NCI-H2227 (cell line): Measurements from ENCODE around the gene TAS2R16.

Experiments used
- DNase-seq: peaks from one replicate; lab custom pipeline; 2025; ENCODE audit not compliant: unreplicated experiment; lab: John Stamatoyannopoulos, UW

TAS2R16 gene, protein sequence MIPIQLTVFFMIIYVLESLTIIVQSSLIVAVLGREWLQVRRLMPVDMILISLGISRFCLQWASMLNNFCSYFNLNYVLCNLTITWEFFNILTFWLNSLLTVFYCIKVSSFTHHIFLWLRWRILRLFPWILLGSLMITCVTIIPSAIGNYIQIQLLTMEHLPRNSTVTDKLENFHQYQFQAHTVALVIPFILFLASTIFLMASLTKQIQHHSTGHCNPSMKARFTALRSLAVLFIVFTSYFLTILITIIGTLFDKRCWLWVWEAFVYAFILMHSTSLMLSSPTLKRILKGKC

DNA sequence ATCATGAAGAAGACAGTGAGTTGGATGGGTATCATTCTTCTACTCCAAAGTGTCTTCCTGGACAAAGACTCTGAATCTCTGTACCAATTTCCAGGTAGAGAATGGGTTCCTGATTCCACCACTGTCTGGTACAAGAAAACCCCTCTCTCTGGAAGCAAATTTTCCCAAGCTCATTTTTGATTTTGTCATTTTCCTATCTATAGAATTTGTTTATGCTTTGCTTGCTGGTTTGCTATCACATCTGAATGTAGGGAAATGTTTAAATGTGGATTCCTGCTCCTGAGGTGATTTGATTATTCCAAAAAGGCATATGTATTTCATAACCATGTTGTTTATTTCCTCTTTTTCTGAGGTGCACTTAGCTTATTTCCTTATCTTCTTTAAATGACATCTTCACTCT, at the start of gene TAS2R16:
Gene TAS2R16, minus strand, starts transcription at position 101 of the 400 bp plus-strand sequence. Its CDS starts 66 bp downstream, at position 35.
- DNase-seq = no peak

DNA sequence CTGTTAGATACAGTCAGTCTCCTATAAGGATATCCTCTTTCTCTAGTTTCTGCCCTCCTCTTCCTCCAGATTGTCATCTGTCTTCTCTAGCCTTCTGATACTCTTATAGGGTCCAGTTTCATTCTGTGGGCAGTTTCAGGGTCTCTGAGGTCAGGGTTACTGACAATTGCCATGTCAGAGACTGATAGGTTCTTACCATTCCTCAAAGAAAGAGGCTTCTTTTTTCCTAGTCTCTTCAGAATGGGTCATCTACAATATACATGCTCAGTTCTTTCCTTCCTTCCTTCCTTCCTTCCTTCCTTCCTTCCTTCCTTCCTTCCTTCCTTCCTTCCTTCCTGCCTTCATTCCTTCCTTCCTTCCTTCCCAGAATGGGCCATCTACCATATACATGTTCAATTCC, 48.1 kb upstream of the TAS2R16 start:
- no peak for DNase-seq

DNA sequence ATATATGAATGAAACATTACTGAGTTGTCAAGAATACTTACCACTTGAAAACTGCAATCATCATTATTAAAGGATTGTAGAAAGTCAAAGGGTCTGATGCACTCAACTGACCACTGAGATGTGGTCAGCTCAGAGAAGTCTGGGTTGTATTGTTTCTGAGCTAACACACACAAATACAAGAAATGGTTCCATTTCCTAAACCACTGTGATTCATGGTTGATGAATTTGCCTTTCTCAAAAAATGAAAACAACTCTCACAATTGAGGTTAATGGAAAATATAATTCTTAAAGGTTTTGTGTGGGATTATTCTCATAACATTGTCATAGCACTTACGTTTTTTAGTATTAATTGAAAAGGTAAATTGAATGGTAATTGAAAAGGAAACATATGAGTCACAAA, 45.6 kb upstream of the TAS2R16 start:
- DNase-seq = no peak

DNA sequence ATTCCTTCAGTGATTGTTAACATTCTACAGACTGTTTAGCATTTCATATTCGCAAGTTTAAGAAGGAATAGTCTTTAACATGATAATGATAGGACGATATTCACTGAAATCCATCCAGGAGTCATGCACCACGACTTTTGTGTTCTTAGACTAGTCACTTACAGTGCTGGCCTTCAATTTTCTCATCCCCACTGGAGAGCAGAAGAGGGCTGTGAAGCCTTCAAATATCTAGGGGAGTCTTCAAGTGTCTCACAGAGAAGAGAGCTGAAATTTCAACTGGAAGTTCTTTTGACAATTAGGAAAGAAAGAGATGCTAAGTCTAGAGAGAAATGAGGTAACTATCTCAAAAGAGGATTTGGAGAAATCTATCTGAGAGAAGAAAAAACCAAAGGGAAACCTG, 43.8 kb upstream of the TAS2R16 start:
- no peak for DNase-seq

DNA sequence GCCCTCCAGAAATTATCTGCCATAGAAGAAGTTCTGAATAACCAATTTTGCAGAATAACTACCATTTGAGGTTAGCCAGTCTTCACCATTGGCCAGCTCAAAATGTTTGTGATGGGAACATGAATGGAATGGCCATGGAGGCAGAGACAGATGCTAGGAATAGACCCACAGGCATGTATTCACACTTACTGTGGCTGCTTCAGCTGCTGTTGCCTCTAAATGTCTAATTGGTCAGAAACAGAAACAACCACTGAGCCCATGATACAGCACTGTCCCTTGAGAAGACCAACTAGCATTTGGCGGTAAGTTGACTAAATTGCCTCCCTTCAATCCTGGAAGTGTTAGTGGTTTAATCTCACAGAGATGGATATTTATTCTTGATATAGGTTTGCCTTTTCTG, 38.6 kb upstream of the TAS2R16 start:
- no peak for DNase-seq

DNA sequence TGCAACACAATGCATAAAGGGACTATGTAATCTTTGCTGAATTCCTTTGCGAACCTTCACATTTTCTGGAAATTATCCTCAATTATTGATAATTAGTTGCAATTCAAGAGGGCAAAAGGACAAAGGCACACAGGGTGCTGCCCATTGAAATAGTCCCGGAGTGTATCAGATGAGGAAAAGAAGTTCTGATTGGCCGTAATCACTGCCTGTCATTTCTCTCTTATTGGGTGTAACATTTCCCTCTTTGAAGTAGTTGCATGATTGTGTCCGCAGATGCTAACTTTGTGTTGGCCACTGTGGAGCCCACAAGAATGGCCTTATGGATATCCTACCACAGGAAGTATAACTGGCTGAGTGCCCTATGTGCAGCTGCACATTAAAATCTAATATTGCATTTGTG, 35.1 kb upstream of the TAS2R16 start:
- no peak for DNase-seq

DNA sequence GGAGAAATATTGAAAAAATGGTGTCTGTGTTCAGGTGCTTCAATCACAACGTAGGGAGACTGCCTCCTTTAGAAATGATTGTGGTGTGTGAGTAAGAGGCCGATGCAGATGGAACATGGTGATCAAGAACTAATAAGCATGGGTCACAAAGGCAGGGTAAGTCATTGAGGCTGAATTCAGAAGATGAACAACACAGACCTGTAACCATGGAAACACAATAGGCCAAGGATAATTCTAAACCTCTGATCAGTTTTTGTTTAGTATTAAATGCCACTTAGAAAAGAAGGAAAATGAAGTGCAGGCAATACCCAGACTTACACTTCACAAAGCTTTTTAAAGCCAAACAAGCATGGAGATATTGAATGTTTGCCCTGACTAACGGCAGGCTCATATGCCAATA, 32.8 kb upstream of the TAS2R16 start:
- no peak for DNase-seq

DNA sequence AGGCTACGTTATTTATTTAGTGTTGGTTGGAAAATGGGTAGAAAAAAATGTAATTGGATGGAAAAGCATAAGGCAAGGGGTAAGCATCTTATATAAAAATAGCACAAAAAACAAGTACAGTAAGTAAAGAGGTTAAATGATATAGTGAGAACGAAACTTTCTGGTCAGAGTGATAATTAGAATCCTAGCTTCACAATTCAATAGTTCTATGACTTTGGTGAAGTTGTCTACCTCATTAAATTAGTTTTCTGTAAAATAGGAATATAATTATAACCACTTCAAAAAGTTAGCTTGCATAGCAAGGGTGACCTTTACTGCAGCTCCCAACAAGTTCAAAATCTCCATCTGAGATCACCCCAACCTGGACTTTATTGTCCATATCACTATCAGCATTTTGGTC, 30.8 kb upstream of the TAS2R16 start:
- no peak for DNase-seq

DNA sequence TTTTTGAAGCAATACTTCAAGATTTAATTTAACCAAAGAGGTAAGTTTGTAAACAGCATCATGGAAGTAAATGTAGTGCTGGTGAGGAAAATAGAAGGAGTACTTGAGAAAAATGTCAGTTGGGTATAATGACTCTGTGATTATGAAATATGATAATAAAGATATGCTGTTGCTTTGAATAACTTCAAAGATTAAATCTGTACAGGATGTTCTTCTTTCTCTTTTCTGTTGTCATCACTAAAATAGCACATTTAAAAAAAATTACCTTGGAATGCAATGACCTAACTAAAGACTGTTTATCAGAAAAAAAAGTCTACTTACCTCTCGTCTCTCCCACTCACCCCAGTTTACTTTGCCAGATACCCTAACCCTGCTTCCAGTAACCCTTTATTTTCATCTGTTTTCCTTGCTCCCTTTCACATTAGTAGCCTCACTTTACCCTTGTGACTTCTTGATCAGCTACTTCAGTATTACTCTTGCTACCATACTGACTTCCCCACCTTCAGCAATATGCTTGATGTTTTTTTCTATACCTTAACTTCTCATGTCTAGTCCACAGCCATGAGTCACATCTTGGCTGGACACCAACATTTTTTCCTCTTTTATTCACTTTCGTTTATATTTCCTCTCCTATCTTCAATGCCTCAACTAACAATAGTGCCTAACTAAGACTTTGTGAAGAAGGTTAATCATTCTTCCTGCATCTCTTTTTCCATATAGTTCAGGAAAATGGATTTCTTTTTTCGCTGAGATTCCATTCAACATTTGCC, 29.7 kb upstream of the TAS2R16 start:
- DNase-seq = no peak

DNA sequence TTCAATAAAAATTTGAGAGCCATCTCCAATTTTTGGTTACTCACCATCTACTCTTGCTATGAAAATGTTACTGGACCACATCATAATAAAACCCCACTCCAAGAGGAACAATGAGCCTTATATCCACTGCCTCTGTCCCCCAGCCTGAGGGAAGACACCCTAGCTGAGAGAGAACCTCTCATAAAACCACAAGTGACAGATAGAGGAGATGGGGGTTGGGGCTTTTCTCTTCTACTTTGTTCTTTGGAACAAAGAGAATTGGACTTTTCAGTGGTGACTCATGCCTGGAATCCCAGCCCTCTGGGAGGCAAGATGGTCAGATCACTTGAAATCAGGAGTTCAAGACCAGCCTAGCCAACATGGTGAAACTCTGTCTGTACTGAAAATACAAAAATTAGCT, 27.6 kb upstream of the TAS2R16 start:
- DNase-seq = no peak

DNA sequence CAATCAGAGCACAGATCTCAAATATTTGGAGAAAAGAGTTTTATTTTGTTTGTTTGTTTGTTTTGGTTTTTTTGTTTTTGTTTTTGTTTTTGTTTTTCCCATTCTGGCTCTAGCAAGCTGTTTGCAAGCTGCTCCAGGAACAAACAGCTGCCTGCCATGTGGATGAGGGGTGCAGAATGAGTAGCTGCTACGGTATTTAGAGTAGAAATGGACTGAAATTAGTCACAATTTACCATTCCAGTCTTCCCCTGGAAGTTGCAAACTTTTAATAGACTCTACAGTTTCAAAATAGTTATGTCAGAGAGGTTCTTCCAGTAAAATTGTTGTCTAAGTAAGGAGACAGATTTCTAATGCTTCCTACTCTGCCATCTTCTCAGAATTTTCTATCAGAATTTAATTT, 27.1 kb upstream of the TAS2R16 start:
- DNase-seq = no peak

DNA sequence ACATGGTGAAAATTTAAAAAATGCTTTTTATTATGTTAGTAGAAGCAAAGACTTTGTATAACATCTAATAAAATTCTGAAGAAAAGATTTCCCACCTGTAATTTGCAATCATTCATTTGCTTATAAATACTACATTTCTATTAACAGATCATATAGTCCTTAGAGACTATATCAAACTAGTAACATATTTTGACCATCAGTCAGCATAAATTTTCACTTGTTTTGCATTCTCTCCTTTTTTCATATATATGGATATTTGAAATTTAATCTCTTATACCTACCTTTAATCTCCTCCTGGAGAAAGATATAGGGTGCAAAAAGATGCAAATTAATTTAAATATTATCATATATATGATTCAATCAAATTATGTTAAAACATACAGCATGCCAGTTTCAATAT, 16.9 kb upstream of the TAS2R16 start:
- no peak for DNase-seq

DNA sequence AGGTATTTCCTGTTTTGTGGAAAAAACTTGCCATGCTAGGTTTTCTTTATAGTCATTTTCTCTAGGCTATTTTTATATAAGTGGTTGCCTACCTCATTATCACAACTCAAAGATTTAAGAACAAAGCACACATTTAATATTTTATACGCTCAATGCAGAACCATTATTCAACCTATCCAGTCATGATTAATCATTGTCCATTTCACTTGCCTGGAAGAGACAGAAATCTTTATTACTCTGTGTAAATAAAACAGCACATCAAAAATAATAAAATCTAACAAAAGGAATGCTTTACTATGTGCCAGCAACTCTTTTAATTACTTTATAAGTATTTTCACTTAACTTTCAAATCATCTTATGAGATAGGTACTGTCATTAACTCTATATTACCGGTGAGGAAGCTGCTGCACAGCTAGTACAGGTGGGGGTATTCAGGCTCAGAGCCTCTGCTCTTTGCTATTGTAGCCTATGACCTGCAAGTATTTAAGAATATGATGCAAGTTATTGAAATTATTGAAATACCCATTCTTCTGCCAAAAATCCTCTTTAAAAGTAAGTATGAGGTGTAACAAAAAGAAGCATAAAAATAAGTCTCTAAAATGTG, 16.4 kb upstream of the TAS2R16 start:
- DNase-seq = no peak

DNA sequence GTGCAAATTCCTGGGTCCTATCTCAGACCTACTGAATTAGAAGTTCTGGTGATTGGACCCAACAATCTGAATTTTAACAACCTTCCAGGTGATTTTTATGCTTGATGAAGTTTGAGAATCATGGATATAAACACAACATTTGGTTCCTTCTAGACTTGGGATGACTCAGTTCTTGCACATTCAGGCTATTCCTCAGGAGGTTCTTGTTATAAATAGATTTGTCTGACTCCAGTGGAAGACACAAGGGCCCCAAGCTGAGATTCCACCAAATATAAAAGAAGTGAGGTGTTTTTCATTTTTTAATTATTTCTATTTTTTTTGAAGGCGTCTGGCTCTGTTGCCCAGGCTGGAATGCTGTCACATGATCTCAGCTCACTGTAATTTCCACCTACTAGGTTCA, 9.4 kb upstream of the TAS2R16 start:
- DNase-seq = no peak

DNA sequence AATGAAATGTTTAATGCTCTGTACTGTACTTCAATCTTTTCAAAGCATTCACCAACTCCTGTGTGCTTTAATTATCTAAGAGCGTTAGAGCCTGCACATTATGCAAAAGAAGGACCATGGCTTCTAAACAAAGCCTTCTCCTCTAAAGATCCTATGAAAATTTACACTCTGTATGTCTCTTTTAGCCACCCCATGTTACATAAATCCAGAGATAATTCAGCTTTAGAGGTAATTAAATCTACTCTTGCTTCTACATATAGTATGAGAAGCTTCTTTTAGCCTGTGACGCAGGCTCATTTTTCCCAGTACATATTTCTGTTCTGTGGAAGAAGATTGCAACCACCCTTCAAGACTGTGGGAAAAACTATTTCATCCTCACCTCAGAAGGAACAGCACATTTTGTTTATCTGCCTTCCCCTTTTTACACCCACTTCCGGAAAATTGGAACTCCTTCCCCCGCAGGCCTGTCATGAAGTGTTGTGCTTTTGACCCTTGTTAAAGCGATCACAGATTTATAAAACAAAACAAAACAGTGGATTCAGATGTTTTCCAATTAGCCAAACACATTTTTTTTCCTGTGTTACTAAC, 8.1 kb upstream of the TAS2R16 start:
- no peak for DNase-seq

DNA sequence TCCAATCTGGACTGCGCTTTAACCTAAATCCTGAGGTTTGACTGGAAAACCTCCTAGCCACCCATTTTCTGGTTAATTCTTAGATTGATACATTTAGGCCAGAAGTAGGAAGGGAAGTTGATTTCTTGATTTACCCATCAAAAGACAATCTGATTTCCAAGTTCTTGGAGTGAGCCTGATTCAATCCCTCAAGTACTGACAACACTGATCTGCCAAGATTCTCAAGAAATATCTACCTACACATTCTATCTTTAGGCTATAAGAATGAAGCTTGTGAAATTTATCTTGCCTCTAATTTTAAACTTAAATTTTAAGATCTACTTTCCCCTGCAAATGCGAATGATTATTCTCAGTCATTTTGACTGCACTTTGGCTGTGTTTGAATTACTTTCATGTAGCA, 5.9 kb downstream of the TAS2R16 start:
- no peak for DNase-seq

DNA sequence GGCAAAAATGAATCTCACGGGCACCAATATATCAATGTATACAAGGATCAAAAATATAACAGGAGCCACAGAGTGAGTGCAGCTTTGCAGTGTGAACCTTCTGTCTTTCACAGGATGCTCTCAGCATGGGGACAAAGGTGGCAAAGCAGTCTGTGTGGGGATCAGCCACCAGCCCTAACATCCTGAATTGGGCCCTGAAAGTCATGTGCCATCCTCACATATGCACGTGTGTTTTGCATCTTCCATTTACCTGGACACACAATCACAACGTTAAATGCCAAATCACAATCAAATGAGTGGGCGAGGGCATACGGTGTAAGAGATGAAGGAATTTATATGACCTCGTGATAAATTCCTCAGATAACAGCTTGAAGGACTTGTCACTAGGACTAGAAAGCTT, 6.5 kb downstream of the TAS2R16 start:
- DNase-seq = no peak

DNA sequence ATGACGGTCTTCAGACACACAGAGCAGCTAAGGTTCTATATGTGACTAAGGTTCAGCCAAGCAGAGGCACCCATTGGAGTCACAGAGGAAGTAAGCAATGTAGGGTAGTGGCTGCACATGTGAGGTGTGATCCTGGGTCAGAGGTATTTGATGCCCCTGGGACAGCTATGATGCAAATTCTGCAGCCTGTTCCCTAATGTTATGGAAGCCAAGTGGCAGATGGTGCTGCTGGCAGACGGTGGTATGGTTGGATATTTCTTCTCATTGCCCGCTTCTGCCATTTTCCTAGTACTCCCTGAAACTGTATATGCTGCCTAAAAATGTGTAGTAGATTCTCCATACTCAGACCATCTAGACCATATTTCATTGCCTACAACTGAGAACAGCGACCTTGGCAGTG, 7.2 kb downstream of the TAS2R16 start:
- no peak for DNase-seq

DNA sequence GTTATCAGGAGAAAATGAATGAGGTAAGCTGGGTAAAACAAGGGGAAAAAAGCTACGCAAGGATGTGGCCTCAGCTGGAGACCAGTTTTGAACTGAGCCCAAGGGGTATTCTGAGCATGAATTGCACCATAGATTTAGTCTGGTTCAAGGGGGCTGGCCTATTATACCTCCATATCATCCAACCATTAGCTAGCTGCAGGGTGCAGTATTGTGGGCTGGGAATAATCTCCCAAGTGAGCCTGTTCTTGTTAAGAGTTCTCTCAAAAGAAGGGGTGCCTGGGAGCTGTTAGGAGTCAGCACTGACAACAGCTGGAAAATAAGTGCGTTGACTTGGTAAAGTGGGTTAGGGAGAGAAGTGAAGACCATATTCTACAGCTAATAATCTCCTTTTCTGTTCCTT, 8.0 kb downstream of the TAS2R16 start:
- DNase-seq = no peak

DNA sequence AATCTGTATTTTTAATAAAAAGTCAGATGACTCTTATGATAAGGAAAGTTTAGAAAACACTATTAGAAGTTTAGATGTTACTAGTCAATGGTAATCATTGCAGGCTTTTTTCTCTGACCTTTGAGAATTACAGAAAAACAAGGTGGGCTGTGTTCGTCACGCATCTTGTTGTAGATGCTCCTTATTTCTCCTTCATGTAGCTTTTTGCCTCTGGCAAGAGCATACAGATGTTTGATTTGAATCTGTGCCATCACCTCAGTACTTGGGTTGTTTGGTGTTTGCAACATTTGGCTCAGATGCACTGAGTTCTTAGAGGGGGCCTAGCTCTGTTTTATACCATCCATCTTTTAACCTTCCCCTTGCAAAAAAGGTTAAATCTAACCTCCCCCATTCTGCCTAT, 11.5 kb downstream of the TAS2R16 start:
- no peak for DNase-seq

DNA sequence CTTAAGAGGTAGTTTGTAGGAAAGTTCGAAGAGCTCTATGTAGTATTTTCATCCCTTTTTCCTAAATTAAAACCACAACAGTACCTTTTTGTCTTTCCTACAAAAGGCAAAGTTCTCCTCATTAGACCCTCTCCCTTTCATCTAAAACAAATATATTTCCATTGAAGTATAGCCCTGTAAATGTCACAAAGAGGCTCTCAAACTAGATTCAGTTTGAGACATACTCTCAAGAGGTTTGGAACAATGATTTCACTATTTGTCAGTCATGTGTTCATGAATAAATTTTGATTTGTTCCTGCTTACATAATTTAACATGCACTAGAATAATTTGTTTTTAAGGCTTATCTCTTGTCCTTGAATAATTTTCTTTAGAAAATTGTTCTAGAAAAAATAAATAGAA, 12.2 kb downstream of the TAS2R16 start:
- no peak for DNase-seq

DNA sequence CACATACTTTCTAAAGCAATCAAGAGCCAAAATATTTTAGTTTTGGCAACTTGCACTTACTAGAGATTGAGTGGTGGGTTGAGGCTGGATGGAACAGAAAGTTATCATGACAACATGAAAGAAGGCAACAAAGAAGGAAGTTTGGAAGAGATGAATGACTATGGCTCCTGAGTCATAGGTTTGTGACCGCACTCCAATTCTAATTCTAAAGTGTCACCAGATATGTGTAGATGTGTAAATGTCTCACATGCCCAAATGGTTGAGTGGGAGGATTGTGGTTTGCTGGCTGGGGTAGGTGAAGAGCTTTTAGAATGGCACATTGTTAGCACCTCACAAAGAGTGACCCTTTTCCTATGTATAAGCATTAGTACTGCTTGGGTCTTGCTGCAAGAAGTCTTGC, 20.2 kb downstream of the TAS2R16 start:
- no peak for DNase-seq
